ENCODE measurements around the gene SORBS1.

Gene SORBS1

DNA sequence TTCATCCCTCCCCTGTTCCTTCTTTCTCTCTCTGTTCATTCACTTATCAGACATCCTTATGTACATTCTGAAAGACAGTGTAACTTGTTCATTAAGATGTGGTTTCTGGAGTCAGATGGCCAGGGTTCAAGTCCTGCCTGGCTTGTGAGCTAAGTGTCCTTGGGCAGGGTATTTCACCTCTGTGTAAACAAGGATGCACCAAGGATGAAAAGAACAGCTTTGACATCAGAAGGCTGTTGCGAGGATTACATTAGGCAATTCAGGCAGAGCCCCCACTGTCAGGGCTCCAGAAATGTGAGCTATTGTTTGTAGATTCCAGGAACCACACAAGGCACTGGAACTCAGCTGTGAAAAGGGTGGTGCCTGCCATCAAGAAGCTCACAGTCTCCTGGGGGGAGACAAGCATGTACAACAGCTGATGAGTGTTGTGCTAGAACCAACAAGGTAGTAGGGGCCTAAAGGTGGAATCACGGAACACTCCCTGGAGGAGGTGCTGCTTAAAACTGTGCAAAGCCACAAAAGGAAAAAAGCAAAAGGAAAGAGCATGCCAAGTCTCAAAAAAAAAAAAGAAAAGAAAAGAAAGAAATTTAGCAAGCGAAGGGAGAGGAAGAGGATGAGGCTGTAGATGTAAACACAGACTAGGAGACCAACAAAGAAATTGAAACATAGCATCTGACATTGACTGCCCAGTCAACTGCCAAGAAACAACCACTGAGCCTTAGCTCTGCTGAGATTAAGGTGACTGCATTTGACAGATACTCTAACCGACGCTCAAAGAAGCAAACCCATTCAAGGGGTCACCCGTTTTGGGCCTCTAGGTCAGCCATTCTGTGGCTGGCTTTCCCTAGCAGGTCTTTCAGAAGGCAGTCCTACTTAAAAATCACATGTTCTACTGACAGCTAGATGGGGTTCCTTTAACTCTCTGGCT lies 282.8 kb downstream of the SORBS1 start:
- Histone ChIP-seq H3K79me2 (ENCODE audit: insufficient read depth, low read length) (peaks cover 16% of the 10 kb centered on the region), H3K9me3 (ENCODE audit: insufficient read depth, low read length) (no peaks in the 10 kb centered on the region), H3K4me3 (ENCODE audit: insufficient read depth, low read length, poor library complexity, severe bottlenecking) (no peak overlapping the region), H3K9ac (ENCODE audit: low read length) (no peak overlapping the region), H3K9me2 (replicated peaks; ENCODE audit: insufficient read depth, low read length) (no peaks in the 10 kb centered on the region), H3K36me3 (ENCODE audit: low read length) (no peaks in the 10 kb centered on the region), H3K4me2 (ENCODE audit: low read depth, low read length, poor library complexity, severe bottlenecking) (no peak overlapping the region), H3K27me3 (ENCODE audit: low read length) (no peaks in the 10 kb centered on the region), H2AFZ (ENCODE audit: low read depth, low read length, severe bottlenecking) (no peak overlapping the region), H3F3A (ENCODE audit: insufficient read depth) (no peaks in the 10 kb centered on the region), H3K27ac (ENCODE audit: low read depth, low read length) (no peak overlapping the region), H4K20me1 (ENCODE audit: low read depth, low read length) (peaks cover 6% of the 10 kb centered on the region; the same call in 1 of the 2 replicates)
- no peak for TF ChIP-seq EZH2phosphoT487 (conservative IDR thresholded peaks at IDR 0.05; ENCODE audit: low read length)
- TF ChIP-seq, protein P1, sequence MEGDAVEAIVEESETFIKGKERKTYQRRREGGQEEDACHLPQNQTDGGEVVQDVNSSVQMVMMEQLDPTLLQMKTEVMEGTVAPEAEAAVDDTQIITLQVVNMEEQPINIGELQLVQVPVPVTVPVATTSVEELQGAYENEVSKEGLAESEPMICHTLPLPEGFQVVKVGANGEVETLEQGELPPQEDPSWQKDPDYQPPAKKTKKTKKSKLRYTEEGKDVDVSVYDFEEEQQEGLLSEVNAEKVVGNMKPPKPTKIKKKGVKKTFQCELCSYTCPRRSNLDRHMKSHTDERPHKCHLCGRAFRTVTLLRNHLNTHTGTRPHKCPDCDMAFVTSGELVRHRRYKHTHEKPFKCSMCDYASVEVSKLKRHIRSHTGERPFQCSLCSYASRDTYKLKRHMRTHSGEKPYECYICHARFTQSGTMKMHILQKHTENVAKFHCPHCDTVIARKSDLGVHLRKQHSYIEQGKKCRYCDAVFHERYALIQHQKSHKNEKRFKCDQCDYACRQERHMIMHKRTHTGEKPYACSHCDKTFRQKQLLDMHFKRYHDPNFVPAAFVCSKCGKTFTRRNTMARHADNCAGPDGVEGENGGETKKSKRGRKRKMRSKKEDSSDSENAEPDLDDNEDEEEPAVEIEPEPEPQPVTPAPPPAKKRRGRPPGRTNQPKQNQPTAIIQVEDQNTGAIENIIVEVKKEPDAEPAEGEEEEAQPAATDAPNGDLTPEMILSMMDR (IDR thresholded peaks at IDR 0.05; ENCODE audit: insufficient read depth, low read length, poor library complexity, severe bottlenecking) = no peak

DNA sequence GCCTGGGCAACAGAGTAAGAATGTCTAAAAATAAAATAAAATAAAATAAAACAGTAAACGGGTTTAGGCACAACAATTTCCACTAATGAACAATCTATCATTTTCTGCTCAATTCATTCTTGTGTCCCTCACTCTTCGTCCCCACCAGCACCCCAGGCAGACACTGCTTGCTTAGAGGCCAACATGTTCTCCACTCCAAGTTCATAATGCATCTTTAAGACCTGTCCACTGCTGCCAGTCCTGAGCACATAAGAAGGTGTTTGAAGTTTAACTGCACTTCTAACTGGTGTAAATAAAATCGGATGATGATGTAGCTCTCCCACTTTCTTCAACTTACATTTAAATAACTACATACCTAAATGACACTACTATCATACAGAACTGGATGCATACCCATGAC lies 283.6 kb downstream of the SORBS1 start:
- no peak overlapping the region for H3K4me2 ChIP-seq (ENCODE audit: low read depth, low read length, poor library complexity, severe bottlenecking)
- no peak overlapping the region for H3K27ac ChIP-seq (ENCODE audit: low read depth, low read length)
- no peak overlapping the region for H3K9ac ChIP-seq (ENCODE audit: low read length)

DNA sequence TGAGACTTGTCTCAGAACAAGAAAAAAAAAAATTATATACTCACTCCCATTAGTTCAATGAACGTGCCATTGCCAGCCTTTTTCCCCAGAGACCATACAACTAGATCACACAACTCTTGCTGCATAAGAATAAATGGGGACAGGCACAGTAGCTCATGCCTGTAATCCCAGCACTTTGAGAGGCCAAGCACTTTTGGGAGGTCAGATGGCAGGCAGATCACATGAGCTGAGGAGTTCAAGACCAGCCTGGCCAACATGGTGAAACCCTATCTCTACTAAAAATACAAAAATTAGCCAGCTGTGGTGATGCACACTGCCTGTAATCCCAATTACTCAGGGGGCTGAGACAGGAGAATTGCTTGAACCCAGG lies 284.0 kb downstream of the SORBS1 start:
- Histone ChIP-seq H3K9ac (ENCODE audit: low read length) (no peak overlapping the region), H3F3A (ENCODE audit: insufficient read depth) (no peaks in the 10 kb centered on the region), H3K4me3 (ENCODE audit: insufficient read depth, low read length, poor library complexity, severe bottlenecking) (no peak overlapping the region), H3K4me2 (ENCODE audit: low read depth, low read length, poor library complexity, severe bottlenecking) (no peak overlapping the region), H4K20me1 (ENCODE audit: low read depth, low read length) (0 out of 2 replicates have a peak, but pooled peaks cover 2% of the 10 kb centered on the region), H3K27me3 (ENCODE audit: low read length) (no peaks in the 10 kb centered on the region), H3K9me3 (ENCODE audit: insufficient read depth, low read length) (no peaks in the 10 kb centered on the region), H2AFZ (ENCODE audit: low read depth, low read length, severe bottlenecking) (no peak overlapping the region), H3K27ac (ENCODE audit: low read depth, low read length) (no peak overlapping the region), H3K36me3 (ENCODE audit: low read length) (no peaks in the 10 kb centered on the region), H3K9me2 (replicated peaks; ENCODE audit: insufficient read depth, low read length) (no peaks in the 10 kb centered on the region), H3K79me2 (ENCODE audit: insufficient read depth, low read length) (peaks cover 16% of the 10 kb centered on the region)
- TF ChIP-seq, protein P1 (IDR thresholded peaks at IDR 0.05; ENCODE audit: insufficient read depth, low read length, poor library complexity, severe bottlenecking) = no peak
- no peak for TF ChIP-seq EZH2phosphoT487 (conservative IDR thresholded peaks at IDR 0.05; ENCODE audit: low read length)

More for the DNA sequence above, 283.6 kb downstream of the SORBS1 start:
- 0 out of 2 replicates have a peak, but pooled peaks cover 4% of the 10 kb centered on the region for H4K20me1 ChIP-seq (ENCODE audit: low read depth, low read length)
- H3F3A ChIP-seq (ENCODE audit: insufficient read depth) = no peaks in the 10 kb centered on the region
- H3K27me3 ChIP-seq (ENCODE audit: low read length) = no peaks in the 10 kb centered on the region
- peaks cover 16% of the 10 kb centered on the region for H3K79me2 ChIP-seq (ENCODE audit: insufficient read depth, low read length)
- no peaks in the 10 kb centered on the region for H3K9me3 ChIP-seq (ENCODE audit: insufficient read depth, low read length)
- H3K36me3 ChIP-seq (ENCODE audit: low read length) = no peaks in the 10 kb centered on the region
- no peaks in the 10 kb centered on the region for H3K9me2 ChIP-seq (replicated peaks; ENCODE audit: insufficient read depth, low read length)
- no peak for TF ChIP-seq EZH2phosphoT487 (conservative IDR thresholded peaks at IDR 0.05; ENCODE audit: low read length)
- no peak overlapping the region for H2AFZ ChIP-seq (ENCODE audit: low read depth, low read length, severe bottlenecking)
- no peak overlapping the region for H3K4me3 ChIP-seq (ENCODE audit: insufficient read depth, low read length, poor library complexity, severe bottlenecking)

Data from SU-DHL-6 (cell line).